Panc1 (cell line): ENCODE results near the gene SLU7.

Experiments used
- POLR2AphosphoS5 ChIP-seq: IDR thresholded peaks from 2 replicates; pipeline ENCODE4 v1.6.1; 2012; ENCODE audit warnings: mild to moderate bottlenecking, low read depth, low read length, moderate library complexity
- REST ChIP-seq, 2 experiments: IDR thresholded peaks; 2 replicates each; pipeline ENCODE4 v1.6.1; 2011 to 2012; ENCODE audit warnings: low read depth in 2 of 2, control low read depth in 1 of 2, low read length in 1 of 2, mild to moderate bottlenecking in 1 of 2, moderate library complexity in 1 of 2; ENCODE audit not compliant: insufficient read depth in 1 of 2
- TF ChIP-seq, protein P1 (sequence below): fragments of 450-650 bp; IDR thresholded peaks from 2 replicates; pipeline ENCODE4 v1.5.1; 2017; ENCODE audit warnings: mild to moderate bottlenecking

- TF ChIP-seq POLR2AphosphoS5 (no peak), REST (IDR thresholded peaks at IDR 0.05; ENCODE audit: insufficient read depth in 1 of 2, low read depth in 2 of 2, low read length in 1 of 2) (no peak)
- TF ChIP-seq, protein P1, sequence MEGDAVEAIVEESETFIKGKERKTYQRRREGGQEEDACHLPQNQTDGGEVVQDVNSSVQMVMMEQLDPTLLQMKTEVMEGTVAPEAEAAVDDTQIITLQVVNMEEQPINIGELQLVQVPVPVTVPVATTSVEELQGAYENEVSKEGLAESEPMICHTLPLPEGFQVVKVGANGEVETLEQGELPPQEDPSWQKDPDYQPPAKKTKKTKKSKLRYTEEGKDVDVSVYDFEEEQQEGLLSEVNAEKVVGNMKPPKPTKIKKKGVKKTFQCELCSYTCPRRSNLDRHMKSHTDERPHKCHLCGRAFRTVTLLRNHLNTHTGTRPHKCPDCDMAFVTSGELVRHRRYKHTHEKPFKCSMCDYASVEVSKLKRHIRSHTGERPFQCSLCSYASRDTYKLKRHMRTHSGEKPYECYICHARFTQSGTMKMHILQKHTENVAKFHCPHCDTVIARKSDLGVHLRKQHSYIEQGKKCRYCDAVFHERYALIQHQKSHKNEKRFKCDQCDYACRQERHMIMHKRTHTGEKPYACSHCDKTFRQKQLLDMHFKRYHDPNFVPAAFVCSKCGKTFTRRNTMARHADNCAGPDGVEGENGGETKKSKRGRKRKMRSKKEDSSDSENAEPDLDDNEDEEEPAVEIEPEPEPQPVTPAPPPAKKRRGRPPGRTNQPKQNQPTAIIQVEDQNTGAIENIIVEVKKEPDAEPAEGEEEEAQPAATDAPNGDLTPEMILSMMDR: no peak
Measured at GRCh38 chr5:160464466-160464797, 45.6 kb upstream of the SLU7 start.
